KMS-11 (cell line): ENCODE measurements around the gene AGMAT.

Experiments
- H2AFZ ChIP-seq: fragments of 200-600 bp; sonication (generic); 2 replicates; pipeline ENCODE4 v1.6.1; 2016; ENCODE audit warnings: antibody characterized with exemption, mixed run types, low read depth
- H3K27ac ChIP-seq: fragments of 200-600 bp; sonication (generic); 2 replicates; pipeline ENCODE4 v1.6.1; 2016; ENCODE audit warnings: mild to moderate bottlenecking, mixed run types
- H3K27me3 ChIP-seq: fragments of 200-600 bp; sonication (generic); 2 replicates; pipeline ENCODE4 v1.6.1; 2017; ENCODE audit warnings: mild to moderate bottlenecking, low read depth, mixed run types, moderate library complexity; ENCODE audit not compliant: insufficient read depth
- H3K36me3 ChIP-seq: fragments of 200-600 bp; sonication (generic); 2 replicates; pipeline ENCODE4 v1.6.1; 2017; ENCODE audit warnings: mild to moderate bottlenecking, mixed run types; ENCODE audit not compliant: insufficient read depth
- H3K4me1 ChIP-seq: fragments of 200-600 bp; sonication (generic); 2 replicates; pipeline ENCODE4 v1.6.1; 2016; ENCODE audit warnings: mild to moderate bottlenecking, low read depth, mixed run types; ENCODE audit not compliant: poor library complexity, severe bottlenecking
- H3K4me2 ChIP-seq: fragments of 200-600 bp; sonication (generic); 2 replicates; pipeline ENCODE4 v1.7.0; 2016; ENCODE audit warnings: mild to moderate bottlenecking, mixed run types
- H3K4me3 ChIP-seq: fragments of 200-600 bp; sonication (generic); IDR thresholded peaks from 2 replicates; pipeline ENCODE4 v1.6.1; 2017; ENCODE audit warnings: low read depth, low read length, mixed read lengths; ENCODE audit not compliant: insufficient read depth
- H3K79me2 ChIP-seq: fragments of 200-600 bp; sonication (generic); 2 replicates; pipeline ENCODE4 v1.6.1; 2016; ENCODE audit warnings: low read depth, mixed run types; ENCODE audit not compliant: insufficient read depth
- H3K9ac ChIP-seq: fragments of 200-600 bp; sonication (generic); 2 replicates; pipeline ENCODE4 v1.6.1; 2016; ENCODE audit warnings: mild to moderate bottlenecking, mixed run types
- H4K20me1 ChIP-seq: fragments of 200-600 bp; sonication (generic); 2 replicates; pipeline ENCODE4 v1.6.1; 2016; ENCODE audit warnings: mild to moderate bottlenecking, mixed run types; ENCODE audit not compliant: insufficient read depth
- CTCF ChIP-seq: fragments of 200-600 bp; sonication (generic); conservative IDR thresholded peaks from 2 replicates; pipeline ENCODE4 v1.6.1; 2017; ENCODE audit warnings: low read depth, mild to moderate bottlenecking, antibody characterized with exemption, low read length, moderate library complexity, mixed read lengths

AGMAT gene

GRCh38 chr1:15540186-15540585, 44.7 kb downstream of the AGMAT start:
- no peaks in the 10 kb centered on the region for H3K79me2 ChIP-seq
- no peak overlapping the region for H3K27ac ChIP-seq
- H2AFZ ChIP-seq, result no peak overlapping the region
- no peak overlapping the region for H3K4me3 ChIP-seq
- no peaks in the 10 kb centered on the region for H3K4me1 ChIP-seq
- TF ChIP-seq CTCF, result no peak
- no peaks in the 10 kb centered on the region for H3K27me3 ChIP-seq
- no peaks in the 10 kb centered on the region; the same call in 1 of the 2 replicates for H3K36me3 ChIP-seq
- no peaks in the 10 kb centered on the region for H4K20me1 ChIP-seq
- H3K9ac ChIP-seq, result no peak overlapping the region
- no peak overlapping the region for H3K4me2 ChIP-seq

- H4K20me1 ChIP-seq, result no peaks in the 10 kb centered on the region
- H3K36me3 ChIP-seq, result no peaks in the 10 kb centered on the region; the same call in 1 of the 2 replicates
- no peak overlapping the region for H3K9ac ChIP-seq
Observed at GRCh38 chr1:15538771-15539170, 46.1 kb downstream of the AGMAT start.

GRCh38 chr1:15531682-15532081, 53.2 kb downstream of the AGMAT start:
- Histone ChIP-seq H3K9ac (no peak overlapping the region), H3K4me1 (peaks cover 5% of the 10 kb centered on the region), H3K36me3 (no peaks in the 10 kb centered on the region; the same call in 1 of the 2 replicates), H3K27me3 (no peaks in the 10 kb centered on the region), H3K4me3 (no peak overlapping the region), H4K20me1 (no peaks in the 10 kb centered on the region), H2AFZ (no peak overlapping the region), H3K27ac (no peak overlapping the region), H3K79me2 (peaks cover 7% of the 10 kb centered on the region; the same call in 1 of the 2 replicates), H3K4me2 (no peak overlapping the region)
- no peak for TF ChIP-seq CTCF

More at GRCh38 chr1:15538771-15539170, 46.1 kb downstream of the AGMAT start:
- no peak for TF ChIP-seq CTCF
- no peak overlapping the region for H3K27ac ChIP-seq
- H3K4me2 ChIP-seq, result no peak overlapping the region
- H3K4me3 ChIP-seq, result no peak overlapping the region
- H3K79me2 ChIP-seq, result no peaks in the 10 kb centered on the region
- H2AFZ ChIP-seq, result no peak overlapping the region
- H3K27me3 ChIP-seq, result no peaks in the 10 kb centered on the region
- H3K4me1 ChIP-seq, result no peaks in the 10 kb centered on the region

- peaks cover 8% of the 10 kb centered on the region for H3K4me1 ChIP-seq
- no peaks in the 10 kb centered on the region; the same call in 1 of the 2 replicates for H3K36me3 ChIP-seq
- H3K79me2 ChIP-seq, result peaks cover 7% of the 10 kb centered on the region; the same call in 1 of the 2 replicates
- H2AFZ ChIP-seq, result no peak overlapping the region
- H3K4me2 ChIP-seq, result no peak overlapping the region
- H3K27me3 ChIP-seq, result no peaks in the 10 kb centered on the region
- H3K4me3 ChIP-seq, result no peak overlapping the region
- TF ChIP-seq CTCF, result no peak
- no peaks in the 10 kb centered on the region for H4K20me1 ChIP-seq
- no peak overlapping the region for H3K27ac ChIP-seq
- no peak overlapping the region for H3K9ac ChIP-seq
Observed at GRCh38 chr1:15531003-15531402, 53.8 kb downstream of the AGMAT start.
